ENCODE data around the gene FHAD1.
"Not testable (repeated sequence)": the region's sequence is repeated elsewhere in the genome, so short reads cannot be mapped to it uniquely, and the experiment has no call there.

The FHAD1 gene

DNA sequence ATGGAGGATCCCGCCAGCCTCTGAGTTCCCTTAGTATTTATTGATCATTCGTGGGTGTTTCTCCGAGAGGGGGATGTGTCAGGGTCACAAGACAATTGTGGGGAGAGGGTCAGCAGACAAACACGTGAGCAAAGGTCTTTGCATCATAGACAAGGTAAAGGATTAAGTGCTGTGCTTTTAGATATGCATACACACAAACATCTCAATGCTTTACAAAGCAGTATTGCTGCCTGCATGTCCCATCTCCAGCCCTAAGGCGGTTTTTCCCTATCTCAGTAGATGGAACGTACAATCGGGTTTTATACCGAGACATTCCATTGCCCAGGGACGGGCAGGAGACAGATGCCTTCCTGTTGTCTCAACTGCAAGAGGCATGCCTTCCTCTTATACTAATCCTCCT, 132.1 kb downstream of the FHAD1 start:
- H3K27ac ChIP-seq (ENCODE audit: low read depth, low read length); H3K79me2 ChIP-seq (ENCODE audit: control insufficient read depth, insufficient read depth, low read length, unreplicated experiment); H3K36me3 ChIP-seq (ENCODE audit: insufficient read depth, low read length); H3K27me3 ChIP-seq (ENCODE audit: insufficient read depth, low read length); H3K4me1 ChIP-seq (ENCODE audit: control insufficient read depth, insufficient read depth, low read length, unreplicated experiment); H2AFZ ChIP-seq (ENCODE audit: low read length, unreplicated experiment); H3K4me3 ChIP-seq (ENCODE audit: low read depth, low read length): not testable (repeated sequence)

- no peaks in the 10 kb centered on the region for H3K36me3 ChIP-seq (ENCODE audit: insufficient read depth, low read length)
- H3K27ac ChIP-seq (ENCODE audit: low read depth, low read length), result no peak overlapping the region
- no peaks in the 10 kb centered on the region for H3K27me3 ChIP-seq (ENCODE audit: insufficient read depth, low read length)
- H3K79me2 ChIP-seq (ENCODE audit: control insufficient read depth, insufficient read depth, low read length, unreplicated experiment), result no peaks in the 10 kb centered on the region
- H3K4me3 ChIP-seq (ENCODE audit: low read depth, low read length), result no peak overlapping the region
- H2AFZ ChIP-seq (ENCODE audit: low read length, unreplicated experiment), result no peak overlapping the region
- no peaks in the 10 kb centered on the region for H3K4me1 ChIP-seq (ENCODE audit: control insufficient read depth, insufficient read depth, low read length, unreplicated experiment)
Measured at GRCh38 chr1:15380601-15381508, 133.8 kb downstream of the FHAD1 start.

GRCh38 chr1:15381805-15382204, 134.8 kb downstream of the FHAD1 start:
- no peak overlapping the region for H2AFZ ChIP-seq (ENCODE audit: low read length, unreplicated experiment)
- H3K4me3 ChIP-seq (ENCODE audit: low read depth, low read length), result no peak overlapping the region
- H3K27ac ChIP-seq (ENCODE audit: low read depth, low read length), result no peak overlapping the region
- H3K4me1 ChIP-seq (ENCODE audit: control insufficient read depth, insufficient read depth, low read length, unreplicated experiment), result no peaks in the 10 kb centered on the region
- H3K79me2 ChIP-seq (ENCODE audit: control insufficient read depth, insufficient read depth, low read length, unreplicated experiment), result no peaks in the 10 kb centered on the region
- no peaks in the 10 kb centered on the region for H3K27me3 ChIP-seq (ENCODE audit: insufficient read depth, low read length)
- no peaks in the 10 kb centered on the region for H3K36me3 ChIP-seq (ENCODE audit: insufficient read depth, low read length)

DNA sequence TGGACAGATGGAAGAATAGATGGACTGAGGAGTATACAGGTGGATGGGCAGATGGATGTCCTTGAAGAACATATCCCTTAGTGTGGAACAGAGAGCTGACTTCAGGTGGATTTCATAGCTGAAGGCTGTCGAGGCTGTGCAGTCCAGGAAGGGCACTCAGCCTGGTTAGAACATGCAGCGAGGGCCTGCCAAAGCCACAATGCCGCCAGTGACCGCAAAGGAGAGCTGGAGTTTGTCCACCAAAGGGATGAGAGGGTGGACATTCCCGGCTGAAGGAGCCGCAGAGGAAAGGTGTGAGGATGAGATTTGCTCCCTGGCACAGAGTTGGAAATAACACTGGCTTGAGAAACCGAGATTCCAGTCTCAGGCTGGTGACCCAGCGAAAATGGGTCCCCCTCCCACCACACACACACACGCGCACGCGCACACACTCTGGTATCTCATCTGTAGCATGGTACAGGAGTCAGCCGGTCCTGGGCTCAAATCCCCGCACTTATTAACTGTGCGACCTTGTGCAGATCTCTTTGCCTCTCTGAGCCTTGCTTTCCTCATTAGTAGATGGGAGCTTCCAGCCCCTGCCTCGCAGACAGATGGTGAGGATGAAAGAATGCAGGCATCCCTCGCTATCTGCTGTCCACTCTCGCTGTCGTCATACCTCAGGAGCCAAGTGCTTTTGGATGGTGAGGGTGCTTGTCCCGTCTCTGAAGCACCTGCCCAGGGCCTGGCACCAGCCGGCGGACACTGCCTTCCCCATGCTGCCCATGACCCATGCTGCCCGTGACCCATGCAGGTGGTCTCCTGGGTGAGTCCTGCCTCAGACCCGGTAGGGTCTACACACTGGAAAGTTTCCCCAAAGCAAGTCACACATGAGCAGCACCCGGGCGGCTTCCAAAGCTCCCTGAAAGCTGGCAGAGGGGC, 135.8 kb downstream of the FHAD1 start:
- no peaks in the 10 kb centered on the region for H3K36me3 ChIP-seq (ENCODE audit: insufficient read depth, low read length)
- H3K27me3 ChIP-seq (ENCODE audit: insufficient read depth, low read length), result no peaks in the 10 kb centered on the region
- no peak overlapping the region for H3K4me3 ChIP-seq (ENCODE audit: low read depth, low read length)
- no peak overlapping the region for H3K27ac ChIP-seq (ENCODE audit: low read depth, low read length)
- no peaks in the 10 kb centered on the region for H3K79me2 ChIP-seq (ENCODE audit: control insufficient read depth, insufficient read depth, low read length, unreplicated experiment)
- H3K4me1 ChIP-seq (ENCODE audit: control insufficient read depth, insufficient read depth, low read length, unreplicated experiment), result no peaks in the 10 kb centered on the region
- no peak overlapping the region for H2AFZ ChIP-seq (ENCODE audit: low read length, unreplicated experiment)

DNA sequence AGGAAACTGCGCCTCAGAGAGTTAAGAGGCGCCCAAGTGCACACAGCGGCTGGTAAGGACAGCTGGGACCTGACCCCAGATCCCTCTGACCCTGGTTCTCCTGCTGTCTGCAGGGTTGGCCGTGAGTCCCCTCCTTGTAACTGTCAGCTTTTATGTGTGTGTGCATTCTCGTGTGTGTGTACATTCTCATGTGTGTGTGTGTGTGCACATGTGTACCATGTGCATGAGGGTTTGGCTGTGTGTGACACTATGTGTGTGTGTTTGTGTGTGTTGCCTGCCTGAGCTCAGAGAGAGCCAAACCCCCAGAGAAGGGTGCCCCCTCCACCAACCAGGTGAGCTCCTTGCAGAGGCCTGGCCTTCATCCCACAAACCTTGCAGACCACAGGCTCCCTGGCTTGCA, 136.8 kb downstream of the FHAD1 start:
- H2AFZ ChIP-seq (ENCODE audit: low read length, unreplicated experiment), result no peak overlapping the region

GRCh38 chr1:15384301-15384901, 137.4 kb downstream of the FHAD1 start:
- Histone ChIP-seq H3K27ac (ENCODE audit: low read depth, low read length) (no peak overlapping the region), H2AFZ (ENCODE audit: low read length, unreplicated experiment) (no peak overlapping the region)

More for the DNA sequence above, 136.8 kb downstream of the FHAD1 start:
- no peaks in the 10 kb centered on the region for H3K36me3 ChIP-seq (ENCODE audit: insufficient read depth, low read length)
- H3K27me3 ChIP-seq (ENCODE audit: insufficient read depth, low read length), result no peaks in the 10 kb centered on the region
- H3K4me3 ChIP-seq (ENCODE audit: low read depth, low read length), result no peak overlapping the region
- no peak overlapping the region for H3K27ac ChIP-seq (ENCODE audit: low read depth, low read length)
- no peaks in the 10 kb centered on the region for H3K79me2 ChIP-seq (ENCODE audit: control insufficient read depth, insufficient read depth, low read length, unreplicated experiment)
- H3K4me1 ChIP-seq (ENCODE audit: control insufficient read depth, insufficient read depth, low read length, unreplicated experiment), result no peaks in the 10 kb centered on the region

GRCh38 chr1:15385420-15385819, 138.4 kb downstream of the FHAD1 start:
- Histone ChIP-seq H3K4me1 (ENCODE audit: control insufficient read depth, insufficient read depth, low read length, unreplicated experiment) (no peaks in the 10 kb centered on the region), H3K27ac (ENCODE audit: low read depth, low read length) (no peak overlapping the region), H3K36me3 (ENCODE audit: insufficient read depth, low read length) (no peaks in the 10 kb centered on the region), H3K4me3 (ENCODE audit: low read depth, low read length) (no peak overlapping the region), H2AFZ (ENCODE audit: low read length, unreplicated experiment) (no peak overlapping the region), H3K79me2 (ENCODE audit: control insufficient read depth, insufficient read depth, low read length, unreplicated experiment) (no peaks in the 10 kb centered on the region), H3K27me3 (ENCODE audit: insufficient read depth, low read length) (no peaks in the 10 kb centered on the region)

More at GRCh38 chr1:15384301-15384901, 137.4 kb downstream of the FHAD1 start:
- no peaks in the 10 kb centered on the region for H3K79me2 ChIP-seq (ENCODE audit: control insufficient read depth, insufficient read depth, low read length, unreplicated experiment)
- H3K4me3 ChIP-seq (ENCODE audit: low read depth, low read length), result no peak overlapping the region
- H3K4me1 ChIP-seq (ENCODE audit: control insufficient read depth, insufficient read depth, low read length, unreplicated experiment), result no peaks in the 10 kb centered on the region
- no peaks in the 10 kb centered on the region for H3K27me3 ChIP-seq (ENCODE audit: insufficient read depth, low read length)
- H3K36me3 ChIP-seq (ENCODE audit: insufficient read depth, low read length), result no peaks in the 10 kb centered on the region

GRCh38 chr1:15386164-15386749, 139.2 kb downstream of the FHAD1 start:
- Histone ChIP-seq H3K4me3 (ENCODE audit: low read depth, low read length) (no peak overlapping the region), H3K79me2 (ENCODE audit: control insufficient read depth, insufficient read depth, low read length, unreplicated experiment) (no peaks in the 10 kb centered on the region), H3K27ac (ENCODE audit: low read depth, low read length) (no peak overlapping the region), H3K36me3 (ENCODE audit: insufficient read depth, low read length) (no peaks in the 10 kb centered on the region), H3K27me3 (ENCODE audit: insufficient read depth, low read length) (no peaks in the 10 kb centered on the region), H2AFZ (ENCODE audit: low read length, unreplicated experiment) (peak overlapping the region; percentile 76), H3K4me1 (ENCODE audit: control insufficient read depth, insufficient read depth, low read length, unreplicated experiment) (no peaks in the 10 kb centered on the region)

- no peaks in the 10 kb centered on the region for H3K27me3 ChIP-seq (ENCODE audit: insufficient read depth, low read length)
- no peak overlapping the region for H3K4me3 ChIP-seq (ENCODE audit: low read depth, low read length)
- no peak overlapping the region for H3K27ac ChIP-seq (ENCODE audit: low read depth, low read length)
- no peaks in the 10 kb centered on the region for H3K79me2 ChIP-seq (ENCODE audit: control insufficient read depth, insufficient read depth, low read length, unreplicated experiment)
- no peak overlapping the region for H2AFZ ChIP-seq (ENCODE audit: low read length, unreplicated experiment)
- H3K36me3 ChIP-seq (ENCODE audit: insufficient read depth, low read length), result no peaks in the 10 kb centered on the region
- no peaks in the 10 kb centered on the region for H3K4me1 ChIP-seq (ENCODE audit: control insufficient read depth, insufficient read depth, low read length, unreplicated experiment)
Measured at GRCh38 chr1:15388201-15388880, 141.3 kb downstream of the FHAD1 start.

GRCh38 chr1:15389828-15390227, 142.8 kb downstream of the FHAD1 start:
- not testable (repeated sequence) for H3K27me3 ChIP-seq (ENCODE audit: insufficient read depth, low read length); H3K79me2 ChIP-seq (ENCODE audit: control insufficient read depth, insufficient read depth, low read length, unreplicated experiment); H3K27ac ChIP-seq (ENCODE audit: low read depth, low read length); H3K4me1 ChIP-seq (ENCODE audit: control insufficient read depth, insufficient read depth, low read length, unreplicated experiment); H3K36me3 ChIP-seq (ENCODE audit: insufficient read depth, low read length); H2AFZ ChIP-seq (ENCODE audit: low read length, unreplicated experiment); H3K4me3 ChIP-seq (ENCODE audit: low read depth, low read length)

Measured in ACC112 (cell line).